ENCODE measurements around the gene ASB10.

Gene ASB10

DNA sequence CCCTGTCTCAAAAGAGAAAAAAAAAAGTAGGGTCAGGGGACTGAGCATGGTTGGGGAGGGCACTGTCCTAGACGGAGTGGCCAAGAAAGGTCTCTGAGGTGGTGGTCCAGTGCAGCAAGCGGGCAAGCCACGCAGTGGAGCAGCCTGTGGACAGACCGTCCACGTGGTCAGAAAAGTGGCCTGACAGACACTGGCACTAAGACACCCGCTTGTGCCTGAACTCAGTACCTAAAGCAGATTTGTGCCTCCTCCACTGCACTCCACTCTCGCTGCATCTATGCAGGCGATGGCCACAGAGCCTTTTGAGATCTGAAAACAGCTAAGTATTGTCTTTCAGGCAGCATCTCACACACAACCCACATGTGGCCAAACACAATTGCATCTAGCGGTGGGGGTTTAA lies 8.8 kb downstream of the ASB10 start:
- no peak for TF ChIP-seq Cebpa-rat (IDR thresholded peaks at IDR 0.05)
- Histone ChIP-seq H3K27me3 (no peaks in the 10 kb centered on the region; the same call in 1 of the 2 replicates), H3K9ac (no peak overlapping the region)

DNA sequence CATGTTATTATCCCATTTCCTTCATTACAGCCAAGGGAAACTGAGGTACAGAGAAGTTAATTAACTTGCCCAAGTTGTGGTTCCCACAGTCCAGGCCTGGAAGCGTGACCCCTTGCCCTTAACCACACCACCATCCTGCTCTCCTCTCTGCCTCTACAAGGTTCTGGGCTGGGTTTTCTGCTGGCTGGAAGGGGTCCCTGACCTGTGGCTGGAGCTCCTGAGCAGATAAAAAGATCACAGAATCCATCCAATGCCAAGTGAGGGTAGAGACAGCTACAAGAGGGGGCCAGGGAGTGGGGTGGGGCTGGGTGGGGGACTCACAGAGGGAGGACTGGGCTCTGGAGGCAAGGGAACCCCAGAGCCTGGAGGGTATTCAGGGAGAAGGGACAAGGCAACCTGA lies 9.7 kb downstream of the ASB10 start:
- H3K9ac ChIP-seq = no peak overlapping the region
- no peak overlapping the region for H3K4me3 ChIP-seq
- TF ChIP-seq Cebpa-rat (IDR thresholded peaks at IDR 0.05) = no peak
- no peaks in the 10 kb centered on the region for H3K36me3 ChIP-seq
- H3K27me3 ChIP-seq = peaks cover 2% of the 10 kb centered on the region
- H3K4me1 ChIP-seq = no peaks in the 10 kb centered on the region
- H3K4me2 ChIP-seq = no peak overlapping the region
- no peaks in the 10 kb centered on the region; the same call in 1 of the 2 replicates for H4K20me1 ChIP-seq
- peaks cover 19% of the 10 kb centered on the region for H3K9me3 ChIP-seq
- H3K27ac ChIP-seq = no peak overlapping the region

More for the DNA sequence above, 8.8 kb downstream of the ASB10 start:
- Histone ChIP-seq H3K9me3 (peaks cover 17% of the 10 kb centered on the region), H3K4me3 (no peak overlapping the region), H4K20me1 (no peaks in the 10 kb centered on the region; the same call in 1 of the 2 replicates), H3K36me3 (no peaks in the 10 kb centered on the region), H3K4me1 (no peaks in the 10 kb centered on the region), H3K4me2 (no peak overlapping the region), H3K27ac (no peak overlapping the region)

DNA sequence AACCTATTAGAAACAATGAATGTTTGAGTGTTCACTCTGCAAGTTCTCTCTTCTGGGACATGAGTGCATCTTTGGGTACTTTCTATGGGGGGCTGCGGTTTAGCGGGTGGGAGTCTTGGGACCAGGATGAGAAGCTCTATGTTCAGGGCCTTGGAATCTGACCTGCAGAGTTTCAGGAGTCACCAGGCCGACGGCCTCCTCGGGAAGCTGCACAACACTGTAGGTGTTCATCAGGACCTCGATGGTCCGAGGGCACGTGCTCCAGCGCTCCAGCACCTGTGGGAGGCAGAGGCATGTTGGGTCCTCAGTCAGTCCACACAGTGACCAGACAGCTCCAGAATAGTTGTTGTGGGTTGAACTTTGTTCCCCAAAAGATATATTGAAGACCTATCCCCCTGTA lies 10.6 kb downstream of the ASB10 start:
- Histone ChIP-seq H3K4me1 (no peaks in the 10 kb centered on the region), H3K4me2 (no peak overlapping the region), H3K27me3 (peaks cover 11% of the 10 kb centered on the region), H3K9me3 (peaks cover 19% of the 10 kb centered on the region), H3K9ac (no peak overlapping the region), H3K4me3 (no peak overlapping the region), H4K20me1 (no peaks in the 10 kb centered on the region; the same call in 1 of the 2 replicates), H3K36me3 (no peaks in the 10 kb centered on the region), H3K27ac (no peak overlapping the region)
- TF ChIP-seq Cebpa-rat (IDR thresholded peaks at IDR 0.05) = no peak

DNA sequence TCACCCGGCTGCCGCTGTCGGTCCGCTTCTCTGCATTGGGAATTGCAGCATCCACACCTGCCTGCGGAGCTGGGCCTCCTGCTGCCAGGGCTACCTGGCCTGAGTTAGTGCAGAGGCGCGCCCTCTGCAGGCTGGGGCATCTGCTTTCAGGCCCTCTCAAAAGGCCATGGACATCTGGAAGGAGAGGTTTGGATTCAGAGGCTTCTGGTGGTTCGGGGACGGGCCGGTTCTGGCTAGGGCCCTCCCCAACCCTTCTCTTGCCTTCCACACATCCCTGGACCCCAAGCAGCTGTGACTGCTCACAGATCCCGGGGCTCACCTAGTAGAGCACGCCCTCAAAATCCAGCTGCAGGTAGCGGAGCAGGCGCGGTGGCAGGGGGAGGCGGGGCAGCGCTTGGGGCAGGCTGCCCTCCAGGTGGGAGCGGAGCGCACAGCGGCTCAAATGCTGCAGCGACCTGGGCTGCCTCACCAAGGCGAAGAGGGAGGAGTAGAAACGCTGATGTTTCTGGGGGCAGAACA lies 11.2 kb downstream of the ASB10 start:
- H4K20me1 ChIP-seq = no peaks in the 10 kb centered on the region; the same call in 1 of the 2 replicates
- H3K36me3 ChIP-seq = no peaks in the 10 kb centered on the region
- H3K9me3 ChIP-seq = peaks cover 19% of the 10 kb centered on the region
- no peak overlapping the region for H3K4me3 ChIP-seq
- no peak overlapping the region for H3K4me2 ChIP-seq
- H3K9ac ChIP-seq = no peak overlapping the region
- H3K4me1 ChIP-seq = no peaks in the 10 kb centered on the region
- H3K27me3 ChIP-seq = peaks cover 16% of the 10 kb centered on the region
- no peak for TF ChIP-seq Cebpa-rat (IDR thresholded peaks at IDR 0.05)
- H3K27ac ChIP-seq = no peak overlapping the region

DNA sequence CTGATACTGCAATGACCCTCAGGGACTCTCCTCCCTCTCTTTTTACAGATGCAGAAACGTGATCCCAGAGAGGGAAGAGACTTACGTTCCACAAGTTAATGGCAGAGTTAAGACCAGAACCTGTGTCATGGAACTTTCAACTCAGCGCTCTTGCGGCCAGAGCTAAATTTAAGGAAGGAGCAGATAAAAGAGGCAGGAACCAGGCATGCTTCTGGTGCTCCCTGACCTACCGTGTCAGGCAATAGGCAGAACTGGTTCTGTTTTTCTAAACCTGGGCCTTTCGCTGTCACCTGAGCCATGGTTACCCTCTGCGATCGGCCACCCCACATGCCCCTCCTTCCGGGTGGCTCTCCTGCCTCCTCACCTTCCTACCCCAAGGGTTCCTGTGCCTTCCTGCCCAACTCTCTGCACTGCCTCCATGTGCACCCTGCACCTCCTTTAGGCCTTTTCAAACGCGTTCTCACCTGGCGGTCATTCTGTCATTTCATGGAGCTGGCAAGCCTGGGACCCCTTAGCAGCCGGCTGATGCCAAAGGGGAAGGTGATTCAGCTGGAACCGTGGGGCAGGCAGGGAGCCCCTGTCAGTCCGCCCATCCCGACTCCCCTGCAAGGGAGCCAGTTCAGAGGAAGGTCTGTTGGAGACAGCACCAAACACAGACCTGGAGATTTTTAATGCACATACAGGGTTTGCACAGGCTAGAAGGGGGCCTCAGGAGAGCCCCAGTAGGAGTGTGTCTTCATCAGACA lies 11.8 kb downstream of the ASB10 start:
- no peak for TF ChIP-seq Cebpa-rat (IDR thresholded peaks at IDR 0.05)
- Histone ChIP-seq H3K27ac (no peak overlapping the region), H3K27me3 (peaks cover 23% of the 10 kb centered on the region), H3K4me3 (no peak overlapping the region), H4K20me1 (no peaks in the 10 kb centered on the region; the same call in 1 of the 2 replicates), H3K4me1 (no peaks in the 10 kb centered on the region), H3K9me3 (peaks cover 19% of the 10 kb centered on the region), H3K9ac (no peak overlapping the region), H3K4me2 (no peak overlapping the region), H3K36me3 (no peaks in the 10 kb centered on the region)

DNA sequence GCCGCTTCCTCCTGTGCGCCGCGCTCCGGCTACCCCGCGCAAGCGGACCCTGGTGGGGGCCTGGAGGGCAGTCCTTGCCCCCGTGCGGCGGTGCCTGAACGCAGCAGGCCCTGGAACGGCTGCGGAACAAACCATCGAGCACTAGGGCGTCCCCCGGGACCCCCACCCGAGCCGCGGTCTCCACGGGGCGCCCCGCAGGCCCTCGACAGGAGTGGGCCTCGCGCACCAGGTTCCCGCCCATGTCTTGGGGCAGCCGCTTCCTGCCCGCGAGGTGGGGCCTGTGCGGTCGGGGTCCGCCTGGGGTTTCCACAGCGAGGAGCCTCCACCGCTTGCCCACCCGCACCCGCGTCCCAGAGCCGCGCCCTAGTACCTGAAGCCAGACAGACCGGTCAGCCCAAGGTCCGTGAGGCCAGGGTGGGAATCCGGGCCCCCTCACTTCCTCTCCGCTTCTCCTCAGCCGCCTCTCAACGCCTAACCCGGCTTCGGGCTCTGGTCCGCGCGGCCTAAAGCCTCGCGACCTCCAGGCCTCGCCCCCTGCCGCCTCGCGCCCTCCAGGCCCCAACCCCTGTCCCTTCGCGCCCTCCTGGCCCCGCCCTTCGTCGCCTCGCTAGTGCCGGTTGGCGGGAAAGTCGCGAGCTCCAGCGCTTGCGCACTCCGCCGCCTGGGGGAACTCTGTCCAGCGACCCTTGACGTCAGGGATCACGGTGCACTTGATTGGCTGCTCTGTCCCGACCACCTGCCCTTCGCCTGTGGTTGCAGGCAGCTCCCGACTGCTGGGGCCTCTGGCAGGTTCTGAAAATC lies 12.6 kb downstream of the ASB10 start:
- Histone ChIP-seq H3K4me2 (no peak overlapping the region), H4K20me1 (peaks cover 2% of the 10 kb centered on the region; the same call in 1 of the 2 replicates), H3K9me3 (peaks cover 19% of the 10 kb centered on the region), H3K4me1 (no peaks in the 10 kb centered on the region), H3K9ac (no peak overlapping the region), H3K36me3 (no peaks in the 10 kb centered on the region), H3K27me3 (peaks cover 30% of the 10 kb centered on the region), H3K27ac (no peak overlapping the region), H3K4me3 (no peak overlapping the region)
- TF ChIP-seq Cebpa-rat (IDR thresholded peaks at IDR 0.05) = no peak

DNA sequence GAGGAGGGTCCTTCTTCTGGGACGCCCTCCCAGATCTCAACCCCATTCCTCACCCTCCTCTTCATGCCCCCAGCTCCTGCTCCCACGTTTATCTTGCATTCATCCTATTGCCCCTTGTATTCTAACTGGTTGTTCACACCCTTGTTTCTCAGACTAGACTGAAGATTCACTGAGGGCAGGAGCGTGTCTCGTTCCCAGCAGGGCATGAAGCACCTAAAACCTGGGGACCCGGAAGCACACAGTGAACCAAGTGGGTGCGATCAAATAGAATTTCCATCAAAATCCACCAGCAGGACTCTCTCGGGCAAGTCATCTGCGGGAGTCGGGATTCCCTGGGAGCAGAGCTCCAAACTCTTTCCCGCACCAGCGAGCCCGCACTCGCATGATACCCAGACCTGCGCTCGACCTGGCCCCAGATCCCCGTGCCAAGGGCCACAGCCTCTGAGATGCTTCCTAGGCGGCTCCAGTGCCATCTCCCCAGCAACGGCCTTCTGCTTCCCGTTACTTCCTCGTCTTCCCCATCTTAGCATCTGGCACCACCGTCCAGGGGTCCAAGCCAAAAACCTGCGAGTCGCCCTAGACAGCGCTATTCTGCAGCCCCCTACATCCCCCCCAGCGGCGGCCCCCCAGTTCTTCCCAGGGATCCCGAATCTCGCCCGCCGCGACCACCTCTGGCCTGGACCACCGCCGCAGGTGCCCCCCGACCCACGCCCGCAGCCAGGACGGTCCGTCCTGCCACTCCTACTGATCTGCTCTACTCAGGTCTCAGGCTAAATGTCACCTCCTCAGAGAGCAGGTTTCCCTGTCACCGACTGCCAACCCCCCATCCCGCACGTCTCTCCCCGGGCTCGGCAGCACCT lies 13.4 kb downstream of the ASB10 start:
- Histone ChIP-seq H4K20me1 (peaks cover 10% of the 10 kb centered on the region; the same call in 1 of the 2 replicates), H3K27ac (no peak overlapping the region), H3K9me3 (peaks cover 19% of the 10 kb centered on the region), H3K4me2 (no peak overlapping the region), H3K4me3 (no peak overlapping the region), H3K4me1 (no peaks in the 10 kb centered on the region), H3K36me3 (no peaks in the 10 kb centered on the region), H3K27me3 (peaks cover 39% of the 10 kb centered on the region), H3K9ac (no peak overlapping the region)
- no peak for TF ChIP-seq Cebpa-rat (IDR thresholded peaks at IDR 0.05)

DNA sequence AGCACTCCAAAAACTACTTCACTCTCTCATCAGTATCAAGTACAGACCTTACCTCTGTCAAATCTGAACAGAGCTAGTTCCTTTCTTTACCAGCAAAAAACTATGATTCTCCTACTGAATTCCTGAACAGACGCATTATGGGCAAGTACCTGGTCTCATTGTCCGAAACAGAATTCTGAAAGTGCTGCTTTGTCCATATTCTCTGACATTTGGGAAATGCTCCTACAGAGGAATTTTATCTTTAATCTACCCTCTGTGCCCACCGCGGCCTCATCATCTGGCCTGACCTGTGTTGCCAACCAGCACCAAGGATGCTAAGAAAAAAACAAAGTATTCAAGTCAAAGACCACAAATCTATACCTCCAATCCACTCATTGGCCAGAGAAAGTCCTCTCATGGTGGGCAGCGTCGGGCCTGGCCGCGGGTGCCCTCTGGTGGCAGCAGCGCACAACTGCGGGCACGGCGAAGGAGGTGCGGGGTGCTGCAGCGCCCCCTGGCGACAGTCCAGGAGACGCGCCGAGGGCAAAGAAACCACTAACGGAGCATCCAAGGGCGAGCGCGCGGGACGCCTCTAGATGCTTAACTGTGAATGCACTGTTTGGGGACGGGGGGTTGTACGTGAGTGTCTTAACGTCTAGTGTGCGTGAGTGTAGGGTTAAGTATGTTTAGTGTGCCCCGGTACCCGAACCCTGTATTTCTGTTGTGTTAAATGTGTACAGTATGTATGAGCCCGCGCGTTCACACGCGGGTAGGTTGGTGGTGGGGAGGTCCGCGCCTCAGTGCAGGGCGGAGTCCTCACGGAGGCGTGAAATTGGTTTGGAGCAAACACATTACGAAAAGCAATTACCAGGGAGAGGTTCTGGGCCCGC lies 14.5 kb downstream of the ASB10 start:
- Histone ChIP-seq H3K9ac (no peak overlapping the region), H4K20me1 (peaks cover 19% of the 10 kb centered on the region; the same call in 1 of the 2 replicates), H3K4me3 (no peak overlapping the region), H3K4me1 (peaks cover 6% of the 10 kb centered on the region; the same call in 1 of the 2 replicates), H3K4me2 (no peak overlapping the region), H3K36me3 (no peaks in the 10 kb centered on the region), H3K9me3 (peaks cover 20% of the 10 kb centered on the region), H3K27me3 (peaks cover 50% of the 10 kb centered on the region), H3K27ac (no peak overlapping the region)
- no peak for TF ChIP-seq Cebpa-rat (IDR thresholded peaks at IDR 0.05)
